Esophagus (tissue), 2 donors: ENCODE data around the gene DCLK1. TPM values are rescaled to one million over a fixed set of nuclear protein-coding genes. Genes with fewer than 3 reads are reported as not detected.

Source experiments
- H3K27ac ChIP-seq, 2 donors: one replicate each; pipeline ENCODE4 v1.5.1; 2013; ENCODE audit warnings: low read depth in 2 of 2, mild to moderate bottlenecking in 2 of 2, inconsistent platforms in 1 of 2, low read length in 1 of 2, moderate library complexity in 1 of 2
- H3K27me3 ChIP-seq, 2 donors: one replicate each; pipeline ENCODE4 v1.6.1; 2013; ENCODE audit warnings: low read length in 2 of 2, control low read depth in 1 of 2, mild to moderate bottlenecking in 1 of 2; ENCODE audit not compliant: insufficient read depth in 2 of 2, control insufficient read depth in 1 of 2
- H3K36me3 ChIP-seq, 2 donors: one replicate each; pipeline ENCODE4 v1.6.1; 2013; ENCODE audit warnings: low read length in 1 of 2; ENCODE audit not compliant: control insufficient read depth in 2 of 2, insufficient read depth in 2 of 2
- H3K4me1 ChIP-seq, 2 donors: one replicate each; pipeline ENCODE4 v1.6.1; 2013; ENCODE audit warnings: low read length in 1 of 2; ENCODE audit not compliant: control insufficient read depth in 2 of 2, insufficient read depth in 2 of 2
- H3K4me3 ChIP-seq, 2 donors: one replicate each; pipeline ENCODE4 v1.5.1; 2013; ENCODE audit warnings: low read length in 2 of 2, mild to moderate bottlenecking in 2 of 2, low read depth in 1 of 2, moderate library complexity in 1 of 2
- H3K9me3 ChIP-seq, 2 donors: one replicate each; pipeline ENCODE4 v1.6.1; 2013; ENCODE audit warnings: mild to moderate bottlenecking in 2 of 2, low read depth in 1 of 2, low read length in 1 of 2, moderate library complexity in 1 of 2; ENCODE audit not compliant: control insufficient read depth in 2 of 2, insufficient read depth in 1 of 2
- WGBS, 2 donors: extraction: QIAGEN DNeasy Blood & Tissue Kit; methylation state at CpG; one replicate each; pipeline ENCODE4 v1.1.7; 2013; 5-methylcytosine and 5-hydroxymethylcytosine counted together
- polyA plus RNA-seq, 2 donors: library from polyadenylated mRNA; stranded (reverse); fragments of 200-250 nt; gene quantifications; one replicate each; pipeline ENCODE4 v1.2.3, GENCODE V29; 2013
- donor health status: healthy with polysubstance abuse.
- donor health status: Bipolar disorder and iron deficiency.

Gene DCLK1
- polyA plus RNA-seq, 2 donors: 0.47 to 0.75 TPM

GRCh38 chr13:35956074-35956473 is 175.1 kb downstream of the DCLK1 start:
- Histone ChIP-seq H3K27ac (no peak overlapping the region), H3K36me3 (no peaks in the 10 kb centered on the region), H3K4me1 (no peaks in the 10 kb centered on the region), H3K9me3 (no peaks in the 10 kb centered on the region), H3K4me3 (no peak overlapping the region), H3K27me3 (no peaks in the 10 kb centered on the region)

- no peaks in the 10 kb centered on the region for H3K27me3 ChIP-seq
- H3K9me3 ChIP-seq: no peaks in the 10 kb centered on the region
- H3K4me3 ChIP-seq: no peak overlapping the region
- H3K4me1 ChIP-seq: no peaks in the 10 kb centered on the region
- H3K36me3 ChIP-seq: no peaks in the 10 kb centered on the region
- WGBS, 2 donors: 31 to 39% methylated on average over 3 of the region's 3 CpGs
- H3K27ac ChIP-seq: no peak overlapping the region
Observed at GRCh38 chr13:35954207-35954560, 177.0 kb downstream of the DCLK1 start.

DNA sequence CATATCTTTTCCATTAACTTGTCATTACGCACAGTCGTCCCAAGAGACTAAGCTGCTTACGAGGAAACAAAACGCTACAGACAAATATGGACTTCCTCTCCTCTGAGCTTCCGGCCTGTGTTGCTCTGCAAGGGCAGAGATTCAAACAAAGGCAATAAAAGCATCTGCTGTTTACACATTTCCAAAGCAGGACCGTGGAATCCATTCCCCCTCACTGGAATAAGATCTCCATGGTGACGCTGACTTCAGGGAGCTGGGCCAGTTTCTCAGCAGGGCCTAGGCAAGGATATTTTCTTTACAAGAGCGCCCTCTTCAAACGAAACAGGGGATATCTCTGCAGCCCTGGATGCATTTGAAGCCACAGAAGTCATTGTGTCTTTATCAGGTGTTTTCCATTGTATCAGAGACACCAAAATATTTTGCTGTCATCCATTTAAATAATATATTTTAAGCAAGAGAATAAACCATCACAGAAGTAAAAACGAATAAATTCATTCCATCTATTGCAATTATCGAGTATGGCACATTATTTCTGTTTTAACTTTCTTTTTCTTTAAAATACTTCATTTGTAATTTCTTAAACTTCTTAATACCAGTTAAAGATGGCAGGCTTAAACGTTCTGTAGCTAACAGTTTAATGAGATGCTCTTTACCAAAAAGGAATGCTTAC is 177.5 kb downstream of the DCLK1 start:
- WGBS, 2 donors: 10 to 14% methylated on average over 12 of the region's 12 CpGs
- Histone ChIP-seq H3K9me3 (no peaks in the 10 kb centered on the region), H3K4me3 (no peak overlapping the region), H3K27me3 (no peaks in the 10 kb centered on the region), H3K4me1 (no peaks in the 10 kb centered on the region), H3K36me3 (no peaks in the 10 kb centered on the region), H3K27ac (no peak overlapping the region)

- peaks cover 0 to 2% of the 10 kb centered on the region in 2 donors for H3K9me3 ChIP-seq
- H3K36me3 ChIP-seq: no peaks in the 10 kb centered on the region
- no peak overlapping the region for H3K4me3 ChIP-seq
- no peak overlapping the region for H3K27ac ChIP-seq
- WGBS, 2 donors: 62 to 69% methylated on average over 4 of the region's 4 CpGs
- no peaks in the 10 kb centered on the region for H3K27me3 ChIP-seq
- no peaks in the 10 kb centered on the region for H3K4me1 ChIP-seq
Observed at GRCh38 chr13:35947315-35947714, 183.9 kb downstream of the DCLK1 start.

DNA sequence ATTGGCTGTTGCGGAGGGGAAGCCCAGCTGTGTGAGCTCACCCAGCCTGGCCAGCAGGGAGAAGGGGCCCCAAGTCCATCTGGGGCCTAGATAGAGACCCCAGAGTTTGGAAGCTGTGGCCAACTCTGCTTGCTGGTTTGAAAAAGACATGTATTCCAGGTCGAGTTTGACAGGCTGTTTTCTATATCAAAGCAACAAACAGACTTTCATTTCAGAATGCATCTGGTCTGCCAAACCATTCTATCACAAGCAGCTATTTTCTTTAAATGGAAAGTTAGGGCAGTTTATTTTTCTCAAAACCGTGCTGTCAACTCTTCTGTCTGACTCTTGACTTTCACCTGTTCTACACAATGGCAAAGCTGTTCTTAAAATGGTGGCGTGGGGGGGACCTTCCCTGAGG is 185.8 kb downstream of the DCLK1 start:
- H3K27me3 ChIP-seq: no peaks in the 10 kb centered on the region
- H3K9me3 ChIP-seq: peaks cover 0 to 2% of the 10 kb centered on the region in 2 donors
- WGBS, 2 donors: 76 to 81% methylated on average over 4 of the region's 4 CpGs
- no peak overlapping the region for H3K4me3 ChIP-seq
- no peaks in the 10 kb centered on the region for H3K4me1 ChIP-seq
- no peak overlapping the region for H3K27ac ChIP-seq
- H3K36me3 ChIP-seq: no peaks in the 10 kb centered on the region

DNA sequence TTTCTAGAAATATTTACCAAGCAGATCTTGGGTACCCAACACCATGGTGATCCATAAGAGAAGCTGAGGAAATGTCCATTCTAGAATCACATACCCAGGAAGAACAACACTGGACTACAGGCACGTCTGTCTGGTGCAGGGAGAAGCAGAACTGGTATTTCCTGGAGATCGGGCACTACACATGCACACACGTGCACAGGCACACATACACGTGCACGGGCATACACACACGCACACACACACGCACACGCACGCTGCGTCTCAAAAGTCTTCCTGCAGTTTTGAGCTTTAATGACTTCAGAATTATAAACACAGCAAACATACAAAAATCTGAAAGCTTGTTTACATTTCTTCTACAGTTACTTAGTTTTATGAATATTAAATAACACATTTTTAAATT is 189.8 kb downstream of the DCLK1 start:
- no peak overlapping the region for H3K4me3 ChIP-seq
- no peaks in the 10 kb centered on the region for H3K27me3 ChIP-seq
- no peaks in the 10 kb centered on the region for H3K36me3 ChIP-seq
- H3K27ac ChIP-seq: no peak overlapping the region
- H3K4me1 ChIP-seq: no peaks in the 10 kb centered on the region
- peaks cover 0 to 2% of the 10 kb centered on the region in 2 donors for H3K9me3 ChIP-seq
- WGBS, 2 donors: 78 to 88% methylated on average over 10 of the region's 10 CpGs

DNA sequence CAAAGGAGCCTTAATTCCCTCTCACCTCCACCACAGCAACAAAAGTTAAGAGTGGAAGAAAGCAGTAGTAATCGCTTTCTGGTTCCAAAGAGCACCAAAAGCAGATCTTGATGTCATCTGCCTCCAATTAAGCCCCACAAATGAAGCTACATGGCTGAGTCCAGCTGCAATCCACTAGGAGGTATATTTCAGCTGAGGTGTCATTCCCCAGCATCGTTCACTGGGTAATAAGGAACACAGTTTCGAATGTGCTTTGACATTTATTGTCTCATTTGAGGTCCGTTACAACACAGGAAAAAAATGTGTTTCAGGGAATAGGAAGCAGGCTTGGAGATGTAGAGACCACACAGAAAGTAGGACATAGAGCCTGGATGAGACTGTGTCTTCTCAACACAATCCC is 190.4 kb downstream of the DCLK1 start:
- Histone ChIP-seq H3K27me3 (no peaks in the 10 kb centered on the region), H3K27ac (no peak overlapping the region), H3K4me1 (no peaks in the 10 kb centered on the region), H3K36me3 (no peaks in the 10 kb centered on the region), H3K4me3 (no peak overlapping the region), H3K9me3 (peaks cover 0 to 2% of the 10 kb centered on the region in 2 donors)
- WGBS, 2 donors: 73 to 79% methylated on average over 4 of the region's 4 CpGs

DNA sequence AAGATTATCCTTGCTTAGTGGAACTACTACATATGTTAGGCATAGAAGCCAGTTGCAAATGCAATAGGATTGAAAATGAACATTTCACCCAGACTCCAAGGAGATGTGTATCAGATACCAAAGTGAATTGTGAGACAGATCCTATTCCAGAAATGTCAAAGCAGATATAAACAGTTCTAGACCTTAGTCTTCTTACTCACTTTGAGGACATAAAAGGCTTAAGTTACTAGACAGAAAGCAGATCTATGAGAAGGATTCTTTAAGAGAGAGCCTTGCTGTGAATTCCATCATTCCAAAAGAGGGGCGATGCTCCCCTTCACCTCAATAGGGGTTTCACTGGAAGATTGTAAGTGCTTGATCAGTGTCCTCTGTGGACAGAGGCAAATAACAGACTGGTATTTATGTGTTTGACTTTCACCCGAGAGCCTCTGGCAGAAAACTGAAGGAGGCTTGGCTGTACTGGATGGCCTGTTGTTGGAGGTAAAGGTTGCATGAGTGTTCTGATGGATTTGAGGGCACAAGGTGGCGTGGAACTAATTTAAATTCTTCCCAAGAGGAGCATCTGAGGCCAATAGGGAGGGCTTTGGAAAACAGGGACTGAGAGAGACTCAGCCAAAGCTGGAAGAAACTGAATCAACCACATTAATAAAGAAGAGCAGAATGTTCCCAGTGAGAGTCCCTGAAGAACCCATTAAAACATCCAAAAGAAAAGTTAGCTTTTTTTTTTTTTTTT is 194.8 kb downstream of the DCLK1 start:
- Histone ChIP-seq H3K27me3 (no peaks in the 10 kb centered on the region), H3K9me3 (no peaks in the 10 kb centered on the region), H3K36me3 (no peaks in the 10 kb centered on the region), H3K27ac (peak overlapping the region; percentile 7 to 8), H3K4me3 (no peak overlapping the region), H3K4me1 (no peaks in the 10 kb centered on the region)
- 62 to 67% methylated on average over 3 of the region's 3 CpGs for WGBS, 2 donors

DNA sequence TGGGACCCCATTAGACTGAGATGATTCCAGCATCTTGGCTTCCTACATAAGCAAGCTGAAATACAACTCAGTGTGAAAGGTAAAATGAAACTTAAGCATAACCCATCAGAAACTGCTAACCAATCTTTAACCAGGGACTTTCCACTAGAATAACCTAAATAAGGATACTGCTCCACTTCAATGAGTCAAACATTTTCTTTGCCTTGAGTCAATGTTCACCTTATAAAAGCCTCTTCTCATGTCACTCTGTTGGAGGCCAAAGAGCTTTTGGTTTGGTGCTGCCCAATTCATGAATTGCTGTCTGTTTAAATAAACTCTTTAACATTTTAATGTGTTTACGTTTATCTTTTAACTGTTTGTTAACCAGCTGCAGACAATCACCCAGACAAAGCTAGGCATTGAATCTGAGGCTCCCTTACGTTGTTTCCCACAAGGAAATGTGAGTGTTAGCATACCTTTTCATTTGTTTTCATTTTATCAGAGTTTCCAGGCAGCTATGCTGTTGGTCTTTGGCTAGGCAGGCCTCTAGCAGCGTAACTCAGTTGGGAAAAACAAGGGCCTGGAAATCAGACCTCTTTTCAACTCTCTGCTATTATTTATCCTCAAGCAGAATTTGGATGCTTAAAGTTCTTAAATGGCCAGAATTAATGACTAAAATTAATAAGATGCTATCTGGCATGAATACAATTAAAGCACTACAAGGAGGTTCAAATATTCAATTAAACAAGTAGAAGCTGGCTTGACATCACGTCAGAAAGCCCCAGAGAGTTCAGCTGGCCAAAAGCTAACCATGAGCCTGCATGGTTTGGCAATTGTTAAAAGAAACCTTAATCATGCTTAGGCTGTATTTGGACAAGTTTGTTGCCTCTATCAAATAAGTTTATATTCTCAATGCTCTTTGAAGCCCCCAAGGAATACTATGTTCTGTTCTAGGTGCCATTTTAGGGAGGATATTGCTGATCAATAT is 200.2 kb downstream of the DCLK1 start:
- no peaks in the 10 kb centered on the region for H3K9me3 ChIP-seq
- no peaks in the 10 kb centered on the region for H3K36me3 ChIP-seq
- no peak overlapping the region for H3K27ac ChIP-seq
- H3K27me3 ChIP-seq: no peaks in the 10 kb centered on the region
- WGBS, 2 donors: 33 to 45% methylated on average over 4 of the region's 4 CpGs
- H3K4me3 ChIP-seq: no peak overlapping the region
- H3K4me1 ChIP-seq: peaks cover 0 to 2% of the 10 kb centered on the region in 2 donors
